HepG2 (cell line): ENCODE results near the gene BPHL. TPM values are rescaled to one million over a fixed set of nuclear protein-coding genes. Genes with fewer than 3 reads are reported as not detected.
A peak's percentile ranks its signal among the peaks of the same experiment; 100 is the strongest.

Experiments used
- CEBPG ChIP-seq: IDR thresholded peaks from 2 replicates; pipeline ENCODE4 v1.6.1; 2016
- ELF4 ChIP-seq: sonication (generic); formaldehyde crosslinking; IDR thresholded peaks from 2 replicates; pipeline ENCODE4 v1.5.0; 2020; ENCODE audit warnings: missing genetic modification reagents, mild to moderate bottlenecking, moderate library complexity, borderline replicate concordance
- NFIB ChIP-seq: sonication (generic); formaldehyde crosslinking; IDR thresholded peaks from 2 replicates; pipeline ENCODE4 v1.9.0; 2021; ENCODE audit warnings: missing genetic modification reagents, mild to moderate bottlenecking, borderline replicate concordance
- PRPF4 ChIP-seq: fragments of 200-400 bp; formaldehyde crosslinking; IDR thresholded peaks from 2 replicates; pipeline ENCODE4 v1.6.1; 2016; ENCODE audit warnings: low read length, low read depth; ENCODE audit not compliant: poor library complexity, severe bottlenecking
- RBM39 ChIP-seq: fragments of 200-400 bp; formaldehyde crosslinking; IDR thresholded peaks from one replicate; pipeline ENCODE4 v1.6.1; 2018; ENCODE audit warnings: antibody characterized with exemption, mild to moderate bottlenecking, low read depth, low read length; ENCODE audit not compliant: poor library complexity, severe bottlenecking
- SNAPC5 ChIP-seq: sonication (generic); formaldehyde crosslinking; IDR thresholded peaks from 2 replicates; pipeline ENCODE4 v1.8.1; 2023; ENCODE audit warnings: mild to moderate bottlenecking, missing genetic modification reagents, borderline replicate concordance
- SRY ChIP-seq: sonication (generic); formaldehyde crosslinking; IDR thresholded peaks from 2 replicates; pipeline ENCODE4 v1.8.0; 2022; ENCODE audit warnings: mild to moderate bottlenecking, missing genetic modification reagents
- TCF7L2 ChIP-seq: IDR thresholded peaks from 2 replicates; pipeline ENCODE4 v1.6.1; 2011; ENCODE audit warnings: mild to moderate bottlenecking, low read depth, low read length, moderate library complexity
- TOE1 ChIP-seq: sonication (generic); formaldehyde crosslinking; IDR thresholded peaks from 2 replicates; pipeline ENCODE4 v1.4.0; 2020; ENCODE audit warnings: mild to moderate bottlenecking, missing genetic modification reagents
- ZBTB2 ChIP-seq: sonication (generic); formaldehyde crosslinking; IDR thresholded peaks from 2 replicates; pipeline ENCODE4 v1.8.0; 2022; ENCODE audit warnings: low read depth, missing genetic modification reagents
- ZNF17 ChIP-seq: sonication (generic); formaldehyde crosslinking; IDR thresholded peaks from 2 replicates; pipeline ENCODE4 v1.5.0; 2020; ENCODE audit warnings: mild to moderate bottlenecking, missing genetic modification reagents
- ZNF546 ChIP-seq: sonication (generic); formaldehyde crosslinking; conservative IDR thresholded peaks from 2 replicates; pipeline ENCODE4 v1.8.1; 2023; ENCODE audit warnings: mild to moderate bottlenecking, missing genetic modification reagents
- ZNF557 ChIP-seq: sonication (generic); formaldehyde crosslinking; IDR thresholded peaks from 2 replicates; pipeline ENCODE4 v1.4.0; 2020; ENCODE audit warnings: missing genetic modification reagents
- ZNF660 ChIP-seq: sonication (generic); formaldehyde crosslinking; IDR thresholded peaks from 2 replicates; pipeline ENCODE4 v1.5.1; 2020; ENCODE audit warnings: mild to moderate bottlenecking, low read depth, missing genetic modification reagents, borderline replicate concordance
- ZNF773 ChIP-seq: sonication (generic); formaldehyde crosslinking; IDR thresholded peaks from 2 replicates; pipeline ENCODE4 v1.4.0; 2020; ENCODE audit warnings: missing genetic modification reagents, borderline replicate concordance
- polyA plus RNA-seq, 8 experiments: library from polyadenylated mRNA; depleted of rRNA in 3 of 8; stranded (reverse) in 7 of 8; unstranded in 1 of 8; fragments of >200 nt; fragmentation: Illumina TruSeq in 4 of 8; extraction: Trizol in 4 of 8; gene quantifications; 2 replicates each; pipeline versions ENCODE4 v1.2.1 to v1.2.3, GENCODE V29; 2011 to 2016; ENCODE audit warnings: low read depth in 4 of 8, missing spikeins in 1 of 8, mixed read lengths in 1 of 8; ENCODE audit not compliant: insufficient read depth in 1 of 8
- total RNA-seq, 5 experiments: library from RNA; depleted of rRNA; stranded (reverse); fragments of >200 nt; fragmentation: Illumina TruSeq; extraction: Trizol; gene quantifications; 2 replicates each; pipeline ENCODE4 v1.2.3, GENCODE V29; 2016; ENCODE audit warnings: low read depth in 1 of 5
- TF ChIP-seq, protein P1 (sequence below): IDR thresholded peaks from 2 replicates; pipeline ENCODE4 v1.6.1; 2016; ENCODE audit warnings: low read depth, missing genetic modification reagents, missing compliant biosample characterization
- TF ChIP-seq, protein P2 (sequence below): sonication (generic); formaldehyde crosslinking; IDR thresholded peaks from 2 replicates; pipeline ENCODE4 v1.4.0; 2020; ENCODE audit warnings: missing genetic modification reagents
- TF ChIP-seq, protein P3 (sequence below): sonication (generic); formaldehyde crosslinking; conservative IDR thresholded peaks from 2 replicates; pipeline ENCODE4 v1.8.0; 2022; ENCODE audit warnings: mild to moderate bottlenecking, moderate library complexity, missing genetic modification reagents

The BPHL gene
- total and polyA plus RNA-seq, 2 of the 13 experiments (the other 11 are each of a cell fraction or from before 2014, with no cell fraction given) = 37.8 to 39.5 TPM

DNA sequence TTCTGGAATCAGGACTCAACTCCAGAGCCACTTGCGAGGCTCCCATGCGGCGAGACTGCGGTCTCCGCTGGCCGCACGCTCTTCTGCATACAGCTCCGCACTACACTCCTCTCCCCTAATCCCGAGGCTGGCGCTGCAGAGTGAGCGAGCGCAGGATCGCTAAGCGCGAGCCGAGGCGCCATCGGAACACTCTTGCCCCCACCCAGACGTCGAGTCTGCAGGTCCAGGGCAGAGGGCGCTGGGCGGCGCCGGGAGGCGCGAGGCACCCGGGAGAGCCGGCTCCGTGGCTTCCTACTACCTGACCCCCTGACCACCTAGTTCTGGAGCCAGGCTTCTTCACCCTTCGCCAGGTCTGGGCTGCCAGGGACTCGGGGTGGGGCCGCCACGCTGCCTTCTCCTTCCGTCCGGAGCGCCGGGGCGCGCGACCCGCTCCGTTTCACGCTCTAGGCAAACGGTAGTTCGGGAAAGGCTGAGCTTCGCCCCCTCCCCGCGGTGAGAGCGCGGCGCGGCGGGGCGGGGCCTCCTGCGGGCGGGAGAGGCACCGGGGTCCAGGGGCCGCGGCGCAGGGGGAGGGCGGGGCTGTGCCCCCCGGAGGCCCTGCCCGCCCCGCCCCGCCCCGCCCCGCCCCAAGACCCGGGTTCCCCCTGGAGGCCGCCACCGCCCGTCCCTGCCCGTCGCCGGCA lies 44.2 kb downstream of the BPHL start (continued):
- TF ChIP-seq TOE1 (CRISPR knock-in tag) = peak; percentile 83; the same call in 1 of the 2 replicates
- TF ChIP-seq, protein P1, sequence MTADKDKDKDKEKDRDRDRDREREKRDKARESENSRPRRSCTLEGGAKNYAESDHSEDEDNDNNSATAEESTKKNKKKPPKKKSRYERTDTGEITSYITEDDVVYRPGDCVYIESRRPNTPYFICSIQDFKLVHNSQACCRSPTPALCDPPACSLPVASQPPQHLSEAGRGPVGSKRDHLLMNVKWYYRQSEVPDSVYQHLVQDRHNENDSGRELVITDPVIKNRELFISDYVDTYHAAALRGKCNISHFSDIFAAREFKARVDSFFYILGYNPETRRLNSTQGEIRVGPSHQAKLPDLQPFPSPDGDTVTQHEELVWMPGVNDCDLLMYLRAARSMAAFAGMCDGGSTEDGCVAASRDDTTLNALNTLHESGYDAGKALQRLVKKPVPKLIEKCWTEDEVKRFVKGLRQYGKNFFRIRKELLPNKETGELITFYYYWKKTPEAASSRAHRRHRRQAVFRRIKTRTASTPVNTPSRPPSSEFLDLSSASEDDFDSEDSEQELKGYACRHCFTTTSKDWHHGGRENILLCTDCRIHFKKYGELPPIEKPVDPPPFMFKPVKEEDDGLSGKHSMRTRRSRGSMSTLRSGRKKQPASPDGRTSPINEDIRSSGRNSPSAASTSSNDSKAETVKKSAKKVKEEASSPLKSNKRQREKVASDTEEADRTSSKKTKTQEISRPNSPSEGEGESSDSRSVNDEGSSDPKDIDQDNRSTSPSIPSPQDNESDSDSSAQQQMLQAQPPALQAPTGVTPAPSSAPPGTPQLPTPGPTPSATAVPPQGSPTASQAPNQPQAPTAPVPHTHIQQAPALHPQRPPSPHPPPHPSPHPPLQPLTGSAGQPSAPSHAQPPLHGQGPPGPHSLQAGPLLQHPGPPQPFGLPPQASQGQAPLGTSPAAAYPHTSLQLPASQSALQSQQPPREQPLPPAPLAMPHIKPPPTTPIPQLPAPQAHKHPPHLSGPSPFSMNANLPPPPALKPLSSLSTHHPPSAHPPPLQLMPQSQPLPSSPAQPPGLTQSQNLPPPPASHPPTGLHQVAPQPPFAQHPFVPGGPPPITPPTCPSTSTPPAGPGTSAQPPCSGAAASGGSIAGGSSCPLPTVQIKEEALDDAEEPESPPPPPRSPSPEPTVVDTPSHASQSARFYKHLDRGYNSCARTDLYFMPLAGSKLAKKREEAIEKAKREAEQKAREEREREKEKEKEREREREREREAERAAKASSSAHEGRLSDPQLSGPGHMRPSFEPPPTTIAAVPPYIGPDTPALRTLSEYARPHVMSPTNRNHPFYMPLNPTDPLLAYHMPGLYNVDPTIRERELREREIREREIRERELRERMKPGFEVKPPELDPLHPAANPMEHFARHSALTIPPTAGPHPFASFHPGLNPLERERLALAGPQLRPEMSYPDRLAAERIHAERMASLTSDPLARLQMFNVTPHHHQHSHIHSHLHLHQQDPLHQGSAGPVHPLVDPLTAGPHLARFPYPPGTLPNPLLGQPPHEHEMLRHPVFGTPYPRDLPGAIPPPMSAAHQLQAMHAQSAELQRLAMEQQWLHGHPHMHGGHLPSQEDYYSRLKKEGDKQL = 0 out of 2 replicates have a peak, but pooled peaks have one; percentile 36
- TF ChIP-seq ZNF546 (CRISPR knock-in tag) = peak; percentile 91
- TF ChIP-seq SRY (CRISPR knock-in tag) = peak; percentile 90; the same call in 1 of the 2 replicates
- TF ChIP-seq NFIB (CRISPR knock-in tag) = 0 out of 2 replicates have a peak, but pooled peaks have one; percentile 86
- 0 out of 2 replicates have a peak, but pooled peaks have one; percentile 48 for TF ChIP-seq ZNF660 (CRISPR knock-in tag)
- peak; percentile 63; the same call in 1 of the 2 replicates for TF ChIP-seq ZNF773
- TF ChIP-seq SNAPC5 (CRISPR knock-in tag) = no peak
- no peak for TF ChIP-seq ZNF17
- TF ChIP-seq PRPF4 = no peak
- TF ChIP-seq ZBTB2 (CRISPR knock-in tag) = peak; percentile 94
- TF ChIP-seq, protein P2, sequence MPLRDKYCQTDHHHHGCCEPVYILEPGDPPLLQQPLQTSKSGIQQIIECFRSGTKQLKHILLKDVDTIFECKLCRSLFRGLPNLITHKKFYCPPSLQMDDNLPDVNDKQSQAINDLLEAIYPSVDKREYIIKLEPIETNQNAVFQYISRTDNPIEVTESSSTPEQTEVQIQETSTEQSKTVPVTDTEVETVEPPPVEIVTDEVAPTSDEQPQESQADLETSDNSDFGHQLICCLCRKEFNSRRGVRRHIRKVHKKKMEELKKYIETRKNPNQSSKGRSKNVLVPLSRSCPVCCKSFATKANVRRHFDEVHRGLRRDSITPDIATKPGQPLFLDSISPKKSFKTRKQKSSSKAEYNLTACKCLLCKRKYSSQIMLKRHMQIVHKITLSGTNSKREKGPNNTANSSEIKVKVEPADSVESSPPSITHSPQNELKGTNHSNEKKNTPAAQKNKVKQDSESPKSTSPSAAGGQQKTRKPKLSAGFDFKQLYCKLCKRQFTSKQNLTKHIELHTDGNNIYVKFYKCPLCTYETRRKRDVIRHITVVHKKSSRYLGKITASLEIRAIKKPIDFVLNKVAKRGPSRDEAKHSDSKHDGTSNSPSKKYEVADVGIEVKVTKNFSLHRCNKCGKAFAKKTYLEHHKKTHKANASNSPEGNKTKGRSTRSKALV = peak; percentile 95
- peak; percentile 92 for TF ChIP-seq RBM39
- no peak for TF ChIP-seq CEBPG (CRISPR knock-in tag)
- TF ChIP-seq, protein P3, sequence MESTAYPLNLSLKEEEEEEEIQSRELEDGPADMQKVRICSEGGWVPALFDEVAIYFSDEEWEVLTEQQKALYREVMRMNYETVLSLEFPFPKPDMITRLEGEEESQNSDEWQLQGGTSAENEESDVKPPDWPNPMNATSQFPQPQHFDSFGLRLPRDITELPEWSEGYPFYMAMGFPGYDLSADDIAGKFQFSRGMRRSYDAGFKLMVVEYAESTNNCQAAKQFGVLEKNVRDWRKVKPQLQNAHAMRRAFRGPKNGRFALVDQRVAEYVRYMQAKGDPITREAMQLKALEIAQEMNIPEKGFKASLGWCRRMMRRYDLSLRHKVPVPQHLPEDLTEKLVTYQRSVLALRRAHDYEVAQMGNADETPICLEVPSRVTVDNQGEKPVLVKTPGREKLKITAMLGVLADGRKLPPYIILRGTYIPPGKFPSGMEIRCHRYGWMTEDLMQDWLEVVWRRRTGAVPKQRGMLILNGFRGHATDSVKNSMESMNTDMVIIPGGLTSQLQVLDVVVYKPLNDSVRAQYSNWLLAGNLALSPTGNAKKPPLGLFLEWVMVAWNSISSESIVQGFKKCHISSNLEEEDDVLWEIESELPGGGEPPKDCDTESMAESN (CRISPR knock-in tag) = peak; percentile 87
- TF ChIP-seq ZNF557 (CRISPR knock-in tag) = 0 out of 2 replicates have a peak, but pooled peaks have one; percentile 20
- no peak for TF ChIP-seq TCF7L2
- TF ChIP-seq ELF4 = no peak
